ENCODE data around the gene NDUFA13. TPM values are rescaled to one million over a fixed set of nuclear protein-coding genes. Genes with fewer than 3 reads are reported as not detected.

Gene NDUFA13
- total RNA-seq, 1 donor from 2014 or later, result 60.4 TPM

GRCh38 chr19:19533841-19534240, 17.8 kb downstream of the NDUFA13 start:
- DNase-seq, result no peak

GRCh38 chr19:19534556-19535265, 18.7 kb downstream of the NDUFA13 start:
- DNase-seq, result no peak

GRCh38 chr19:19535311-19536191, 19.5 kb downstream of the NDUFA13 start:
- no peak for DNase-seq

- no peak for DNase-seq
Measured at GRCh38 chr19:19537075-19538048, 21.3 kb downstream of the NDUFA13 start.

- no peak for DNase-seq
Measured at GRCh38 chr19:19538061-19538784, 22.2 kb downstream of the NDUFA13 start, which contains the start of gene CILP2. CILP2 (plus strand) TSS chr19:19538265; CDS start chr19:19538350, 85 bp downstream.

GRCh38 chr19:19538785-19539166, 22.8 kb downstream of the NDUFA13 start:
- no peak for DNase-seq

GRCh38 chr19:19539698-19540063, 23.7 kb downstream of the NDUFA13 start:
- no peak for DNase-seq

- DNase-seq, result no peak
Measured at GRCh38 chr19:19540064-19540714, 24.2 kb downstream of the NDUFA13 start.

- DNase-seq, result no peak
Measured at GRCh38 chr19:19540715-19541515, 24.9 kb downstream of the NDUFA13 start.

- no peak for DNase-seq
Measured at GRCh38 chr19:19541616-19542015, 25.6 kb downstream of the NDUFA13 start.

GRCh38 chr19:19542507-19542906, 26.5 kb downstream of the NDUFA13 start:
- DNase-seq, result no peak

GRCh38 chr19:19543101-19543500, 27.1 kb downstream of the NDUFA13 start:
- no peak for DNase-seq

GRCh38 chr19:19543640-19544039, 27.6 kb downstream of the NDUFA13 start:
- DNase-seq, result no peak

- DNase-seq, result no peak
Measured at GRCh38 chr19:19544257-19544953, 28.4 kb downstream of the NDUFA13 start.

- DNase-seq, result no peak
Measured at GRCh38 chr19:19544954-19545591, 29.0 kb downstream of the NDUFA13 start.

- no peak for DNase-seq
Measured at GRCh38 chr19:19545707-19546106, 29.7 kb downstream of the NDUFA13 start.

- no peak for DNase-seq
Measured at GRCh38 chr19:19546751-19547162, 30.7 kb downstream of the NDUFA13 start.

GRCh38 chr19:19547674-19548336, 31.8 kb downstream of the NDUFA13 start:
- no peak for DNase-seq
